Bronchial epithelial cell (primary cell): ENCODE data around the gene PCNX2. TPM values are rescaled to one million over a fixed set of nuclear protein-coding genes. Genes with fewer than 3 reads are reported as not detected.

Experiments used
- DNase-seq: peaks from one replicate; pipeline ENCODE4 v3.0.0-alpha.2; 2010; ENCODE audit warnings: low read depth
- FAIRE-seq: peaks from 2 replicates; lab custom pipeline; 2011; peaks lifted over from hg19 to GRCh38; lab: Jason Lieb, UNC
- H3K27me3 ChIP-seq: 2 replicates; pipeline ENCODE4 v1.5.1; 2011; ENCODE audit warnings: low read length; ENCODE audit not compliant: control insufficient read depth, insufficient read depth
- H3K36me3 ChIP-seq: 2 replicates; pipeline ENCODE4 v1.5.1; 2011; ENCODE audit warnings: low read length; ENCODE audit not compliant: control insufficient read depth, insufficient read depth
- H3K4me3 ChIP-seq: 2 replicates; pipeline ENCODE4 v1.5.1; 2011; ENCODE audit warnings: mild to moderate bottlenecking, low read depth, low read length, control low read depth
- CTCF ChIP-seq: IDR thresholded peaks from 2 replicates; pipeline ENCODE4 v1.5.1; 2011; ENCODE audit warnings: mild to moderate bottlenecking, moderate library complexity, low read length, control low read depth, inconsistent platforms; ENCODE audit not compliant: insufficient read depth, severe bottlenecking
- total RNA-seq: library from RNA; depleted of rRNA; stranded (reverse); fragments of >200 nt; gene quantifications from 2 replicates; pipeline ENCODE4 v1.2.1, GENCODE V29; 2014

PCNX2 gene
- total RNA-seq, 1 donor from 2014 or later, result 30.3 TPM

GRCh38 chr1:233340031-233340555 is 44.6 kb upstream of the PCNX2 start:
- no peak for TF ChIP-seq CTCF
- no peak overlapping the region for H3K4me3 ChIP-seq
- no peaks in the 10 kb centered on the region for H3K36me3 ChIP-seq
- FAIRE-seq (no peak), DNase-seq (no peak)
- no peaks in the 10 kb centered on the region for H3K27me3 ChIP-seq

GRCh38 chr1:233338102-233338501 is 42.6 kb upstream of the PCNX2 start:
- no peak for TF ChIP-seq CTCF
- DNase-seq (no peak), FAIRE-seq (no peak)
- Histone ChIP-seq H3K4me3 (no peak overlapping the region), H3K36me3 (no peaks in the 10 kb centered on the region), H3K27me3 (no peaks in the 10 kb centered on the region)

GRCh38 chr1:233337505-233337904 is 42.0 kb upstream of the PCNX2 start:
- no peak for DNase-seq
- TF ChIP-seq CTCF, result no peak
- Histone ChIP-seq H3K4me3 (no peak overlapping the region), H3K27me3 (no peaks in the 10 kb centered on the region), H3K36me3 (no peaks in the 10 kb centered on the region)
- FAIRE-seq, result no peak

- Histone ChIP-seq H3K36me3 (no peaks in the 10 kb centered on the region), H3K4me3 (no peak overlapping the region), H3K27me3 (no peaks in the 10 kb centered on the region)
- FAIRE-seq (no peak), DNase-seq (no peak)
- no peak for TF ChIP-seq CTCF
Measured at GRCh38 chr1:233336554-233337456, 41.3 kb upstream of the PCNX2 start.

GRCh38 chr1:233334092-233334491 is 38.6 kb upstream of the PCNX2 start:
- no peak for DNase-seq
- FAIRE-seq, result no peak
- Histone ChIP-seq H3K27me3 (no peaks in the 10 kb centered on the region), H3K36me3 (no peaks in the 10 kb centered on the region), H3K4me3 (no peak overlapping the region)
- TF ChIP-seq CTCF, result no peak
